Karpas-422 (cell line): Measurements from ENCODE around the gene PDZK1IP1. TPM values are rescaled to one million over a fixed set of nuclear protein-coding genes. Genes with fewer than 3 reads are reported as not detected.
"Not testable (repeated sequence)": the region's sequence is repeated elsewhere in the genome, so short reads cannot be mapped to it uniquely, and the experiment has no call there.

Source experiments
- DNase-seq: peaks from one replicate; pipeline ENCODE4 v3.0.0-alpha.2; 2015
- H2AFZ ChIP-seq: fragments of 200-600 bp; sonication (generic); 2 replicates; pipeline ENCODE4 v1.6.1; 2014; ENCODE audit warnings: antibody characterized with exemption, low read length, mixed read lengths
- H3K27ac ChIP-seq: fragments of 200-600 bp; sonication (generic); 2 replicates; pipeline ENCODE4 v1.5.1; 2014; ENCODE audit warnings: mild to moderate bottlenecking, low read length, moderate library complexity
- H3K27me3 ChIP-seq: fragments of 200-600 bp; sonication (generic); 2 replicates; pipeline ENCODE4 v1.6.1; 2014; ENCODE audit warnings: low read length, mixed read lengths
- H3K36me3 ChIP-seq: fragments of 200-600 bp; sonication (generic); 2 replicates; pipeline ENCODE4 v1.6.1; 2014; ENCODE audit warnings: low read length, mixed read lengths; ENCODE audit not compliant: insufficient read depth
- H3K4me1 ChIP-seq: fragments of 200-600 bp; sonication (generic); 2 replicates; pipeline ENCODE4 v1.6.1; 2014; ENCODE audit warnings: mild to moderate bottlenecking, low read length, mixed read lengths
- H3K4me2 ChIP-seq: fragments of 200-600 bp; sonication (generic); 2 replicates; pipeline ENCODE4 v1.6.1; 2014; ENCODE audit warnings: low read length, low read depth, mild to moderate bottlenecking; ENCODE audit not compliant: poor library complexity, severe bottlenecking
- H3K4me3 ChIP-seq: fragments of 200-600 bp; sonication (generic); 2 replicates; pipeline ENCODE4 v1.5.1; 2014; ENCODE audit warnings: mild to moderate bottlenecking, antibody characterized with exemption, low read length, mixed read lengths
- H3K79me2 ChIP-seq: fragments of 200-600 bp; sonication (generic); 2 replicates; pipeline ENCODE4 v1.6.1; 2014; ENCODE audit warnings: mild to moderate bottlenecking, low read length, mixed read lengths
- H3K9ac ChIP-seq: fragments of 200-600 bp; sonication (generic); 2 replicates; pipeline ENCODE4 v1.6.0; 2014; ENCODE audit warnings: low read length
- H3K9me2 ChIP-seq: fragments of 200-600 bp; sonication (generic), shearing (Covaris generic); replicated peaks from 2 replicates; pipeline ENCODE4 v1.6.0; 2014; ENCODE audit warnings: mild to moderate bottlenecking, low read length, moderate library complexity; ENCODE audit not compliant: insufficient read depth
- H3K9me3 ChIP-seq: fragments of 300-700, 200-600 bp; sonication (generic); 2 replicates; pipeline ENCODE4 v1.6.1; 2014; ENCODE audit warnings: low read length, mixed read lengths
- H4K20me1 ChIP-seq: fragments of 200-600 bp; sonication (generic); 2 replicates; pipeline ENCODE4 v1.6.1; 2014; ENCODE audit warnings: mild to moderate bottlenecking, antibody characterized with exemption, low read length, low read depth; ENCODE audit not compliant: insufficient read depth
- total RNA-seq: library from RNA; depleted of rRNA; stranded (reverse); fragments of >200 nt; shearing (Covaris generic); gene quantifications from 2 replicates; pipeline ENCODE4 v1.2.3, GENCODE V29; 2014; ENCODE audit warnings: low replicate concordance

Gene PDZK1IP1
- total RNA-seq, 1 experiment from 2014 or later, result not detected

GRCh38 chr1:47194311-47194710 is 4.5 kb upstream of the PDZK1IP1 start:
- H2AFZ ChIP-seq, result no peak overlapping the region
- no peaks in the 10 kb centered on the region for H3K9me2 ChIP-seq
- no peaks in the 10 kb centered on the region for H3K36me3 ChIP-seq
- no peaks in the 10 kb centered on the region for H3K9me3 ChIP-seq
- H3K4me1 ChIP-seq, result peaks cover 2% of the 10 kb centered on the region; the same call in 1 of the 2 replicates
- no peaks in the 10 kb centered on the region for H3K27me3 ChIP-seq
- H4K20me1 ChIP-seq, result no peaks in the 10 kb centered on the region
- H3K4me2 ChIP-seq, result no peak overlapping the region
- no peaks in the 10 kb centered on the region for H3K79me2 ChIP-seq
- no peak overlapping the region for H3K4me3 ChIP-seq
- no peak overlapping the region for H3K9ac ChIP-seq
- no peak overlapping the region for H3K27ac ChIP-seq
- no peak for DNase-seq

GRCh38 chr1:47193496-47193895 is 3.7 kb upstream of the PDZK1IP1 start:
- not testable (repeated sequence) for H3K4me2 ChIP-seq, H2AFZ ChIP-seq, H3K27ac ChIP-seq, H4K20me1 ChIP-seq, H3K4me3 ChIP-seq, H3K4me1 ChIP-seq, H3K9me2 ChIP-seq, H3K36me3 ChIP-seq, H3K9me3 ChIP-seq, H3K9ac ChIP-seq, H3K27me3 ChIP-seq, H3K79me2 ChIP-seq, DNase-seq

- peak; percentile 89 for DNase-seq
- Histone ChIP-seq H3K9me2 (no peaks in the 10 kb centered on the region), H2AFZ (no peak overlapping the region), H3K4me3 (no peak overlapping the region), H3K36me3 (no peaks in the 10 kb centered on the region), H3K79me2 (no peaks in the 10 kb centered on the region), H3K4me2 (no peak overlapping the region), H3K9me3 (no peaks in the 10 kb centered on the region), H3K4me1 (peaks cover 7% of the 10 kb centered on the region; the same call in 1 of the 2 replicates), H4K20me1 (no peaks in the 10 kb centered on the region), H3K27me3 (no peaks in the 10 kb centered on the region), H3K27ac (no peak overlapping the region), H3K9ac (no peak overlapping the region)
Observed at GRCh38 chr1:47192458-47193384, 2.9 kb upstream of the PDZK1IP1 start.

GRCh38 chr1:47191940-47192457 is 2.2 kb upstream of the PDZK1IP1 start:
- no peak overlapping the region for H2AFZ ChIP-seq
- no peak overlapping the region for H3K4me2 ChIP-seq

GRCh38 chr1:47190857-47191256 is 1.0 kb upstream of the PDZK1IP1 start:
- Histone ChIP-seq H3K9me3 (no peaks in the 10 kb centered on the region), H3K9ac (no peak overlapping the region), H3K9me2 (no peaks in the 10 kb centered on the region), H3K27ac (no peak overlapping the region), H2AFZ (no peak overlapping the region), H3K27me3 (no peaks in the 10 kb centered on the region), H3K4me2 (no peak overlapping the region), H3K36me3 (no peaks in the 10 kb centered on the region), H3K4me3 (no peak overlapping the region), H4K20me1 (no peaks in the 10 kb centered on the region), H3K4me1 (peaks cover 7% of the 10 kb centered on the region; the same call in 1 of the 2 replicates), H3K79me2 (no peaks in the 10 kb centered on the region)
- DNase-seq, result no peak

More at GRCh38 chr1:47191940-47192457, 2.2 kb upstream of the PDZK1IP1 start:
- Histone ChIP-seq H4K20me1 (no peaks in the 10 kb centered on the region), H3K9me2 (no peaks in the 10 kb centered on the region), H3K9me3 (no peaks in the 10 kb centered on the region), H3K36me3 (no peaks in the 10 kb centered on the region), H3K4me1 (peaks cover 7% of the 10 kb centered on the region; the same call in 1 of the 2 replicates), H3K27me3 (no peaks in the 10 kb centered on the region), H3K79me2 (no peaks in the 10 kb centered on the region), H3K27ac (no peak overlapping the region), H3K4me3 (no peak overlapping the region), H3K9ac (no peak overlapping the region)
- DNase-seq, result no peak

- no peak overlapping the region for H2AFZ ChIP-seq
- no peak overlapping the region for H3K4me3 ChIP-seq
- no peaks in the 10 kb centered on the region for H3K79me2 ChIP-seq
- no peak for DNase-seq
- no peaks in the 10 kb centered on the region for H3K9me3 ChIP-seq
- H3K27me3 ChIP-seq, result no peaks in the 10 kb centered on the region
- no peaks in the 10 kb centered on the region for H4K20me1 ChIP-seq
- peaks cover 7% of the 10 kb centered on the region; the same call in 1 of the 2 replicates for H3K4me1 ChIP-seq
- H3K27ac ChIP-seq, result no peak overlapping the region
- H3K9ac ChIP-seq, result no peak overlapping the region
- H3K9me2 ChIP-seq, result no peaks in the 10 kb centered on the region
- H3K4me2 ChIP-seq, result no peak overlapping the region
- no peaks in the 10 kb centered on the region for H3K36me3 ChIP-seq
Observed at GRCh38 chr1:47190509-47190855, 646 bp upstream of the PDZK1IP1 start.

- Histone ChIP-seq H3K4me3 (no peak overlapping the region), H3K27ac (no peak overlapping the region), H2AFZ (no peak overlapping the region), H3K4me1 (peaks cover 7% of the 10 kb centered on the region; the same call in 1 of the 2 replicates), H3K9me2 (no peaks in the 10 kb centered on the region), H3K9me3 (no peaks in the 10 kb centered on the region), H3K27me3 (no peaks in the 10 kb centered on the region), H3K79me2 (no peaks in the 10 kb centered on the region), H3K4me2 (no peak overlapping the region), H3K36me3 (no peaks in the 10 kb centered on the region), H4K20me1 (no peaks in the 10 kb centered on the region), H3K9ac (no peak overlapping the region)
- DNase-seq, result no peak
Observed at GRCh38 chr1:47188791-47189785, 748 bp downstream of the PDZK1IP1 start.

GRCh38 chr1:47187926-47188250 is 1.9 kb downstream of the PDZK1IP1 start:
- Histone ChIP-seq H3K9me2 (no peaks in the 10 kb centered on the region), H3K4me3 (no peak overlapping the region), H3K79me2 (no peaks in the 10 kb centered on the region), H3K36me3 (no peaks in the 10 kb centered on the region), H3K27ac (no peak overlapping the region), H3K9me3 (no peaks in the 10 kb centered on the region), H3K4me2 (no peak overlapping the region), H3K27me3 (no peaks in the 10 kb centered on the region), H3K9ac (no peak overlapping the region), H2AFZ (no peak overlapping the region), H4K20me1 (no peaks in the 10 kb centered on the region), H3K4me1 (0 out of 2 replicates have a peak, but pooled peaks cover 5% of the 10 kb centered on the region)
- DNase-seq, result no peak
